DMS79 (cell line): ENCODE measurements around the gene TMEM92.
A peak's percentile ranks its signal among the peaks of the same experiment; 100 is the strongest.
"Not testable (repeated sequence)": the region's sequence is repeated elsewhere in the genome, so short reads cannot be mapped to it uniquely, and the experiment has no call there.

Source experiments
- DNase-seq: peaks from one replicate; lab custom pipeline; 2025; lab: John Stamatoyannopoulos, UW

Gene TMEM92

DNA sequence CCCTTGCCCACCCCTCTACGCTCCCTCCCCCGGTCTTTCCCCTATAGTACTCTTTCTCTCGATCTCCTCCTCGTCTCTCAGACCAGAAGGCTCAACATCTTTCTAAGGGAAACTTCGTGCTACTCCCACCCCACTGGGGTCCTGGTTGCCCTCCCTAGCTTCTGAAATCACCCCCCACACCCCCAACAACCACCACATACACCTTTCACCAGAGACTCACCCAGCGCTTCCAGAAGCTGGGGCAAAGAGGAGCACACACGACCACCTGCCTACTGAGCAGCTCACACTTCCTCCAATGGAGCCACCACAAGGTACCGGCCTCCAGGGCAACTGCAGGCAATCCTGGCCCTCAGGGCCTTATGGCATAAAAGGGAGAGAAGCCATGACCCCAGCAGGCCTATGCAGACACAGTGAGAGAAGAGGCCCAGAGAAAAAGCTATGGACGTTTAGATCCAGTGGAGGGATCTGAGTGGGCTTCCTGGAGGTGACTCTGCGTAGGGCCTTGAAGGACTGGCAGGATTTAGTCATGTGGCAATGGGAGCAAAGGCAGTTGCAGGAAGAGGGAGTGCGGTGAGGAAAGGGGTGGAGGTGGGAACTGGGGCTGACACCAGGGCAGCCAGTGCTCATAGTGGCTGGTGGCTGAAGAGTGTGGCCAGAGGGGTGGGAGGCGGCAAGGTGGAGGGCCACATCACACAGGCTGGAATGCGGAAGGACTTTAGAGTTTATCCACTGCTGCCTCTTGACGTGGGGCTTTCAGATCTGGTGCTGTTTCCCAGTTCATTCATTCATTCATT is 12.1 kb upstream of the TMEM92 start:
- no peak for DNase-seq

GRCh38 chr17:50263331-50264262 is 10.7 kb upstream of the TMEM92 start:
- DNase-seq, result no peak

GRCh38 chr17:50264263-50265113 is 9.8 kb upstream of the TMEM92 start:
- DNase-seq, result no peak

DNA sequence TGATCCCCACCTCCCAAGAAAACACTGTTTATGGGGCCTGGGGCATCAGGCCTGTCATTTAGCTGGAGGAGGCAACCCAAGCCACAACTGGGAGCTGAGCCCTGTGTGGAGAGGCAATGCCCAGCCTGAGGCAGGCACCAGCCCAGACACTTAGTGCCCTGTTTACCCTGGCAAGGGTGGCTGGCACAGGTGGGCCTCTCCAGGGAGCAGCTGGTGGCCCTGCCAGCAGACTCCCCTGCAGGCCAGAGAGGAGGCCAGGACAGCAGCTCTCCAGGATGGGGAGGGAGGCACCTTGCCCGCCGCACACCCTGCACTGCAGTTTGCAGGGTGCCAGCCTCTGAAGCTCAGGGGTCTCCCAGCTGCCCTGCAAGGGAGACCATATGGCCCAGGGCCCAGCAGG is 9.1 kb upstream of the TMEM92 start:
- no peak for DNase-seq

DNA sequence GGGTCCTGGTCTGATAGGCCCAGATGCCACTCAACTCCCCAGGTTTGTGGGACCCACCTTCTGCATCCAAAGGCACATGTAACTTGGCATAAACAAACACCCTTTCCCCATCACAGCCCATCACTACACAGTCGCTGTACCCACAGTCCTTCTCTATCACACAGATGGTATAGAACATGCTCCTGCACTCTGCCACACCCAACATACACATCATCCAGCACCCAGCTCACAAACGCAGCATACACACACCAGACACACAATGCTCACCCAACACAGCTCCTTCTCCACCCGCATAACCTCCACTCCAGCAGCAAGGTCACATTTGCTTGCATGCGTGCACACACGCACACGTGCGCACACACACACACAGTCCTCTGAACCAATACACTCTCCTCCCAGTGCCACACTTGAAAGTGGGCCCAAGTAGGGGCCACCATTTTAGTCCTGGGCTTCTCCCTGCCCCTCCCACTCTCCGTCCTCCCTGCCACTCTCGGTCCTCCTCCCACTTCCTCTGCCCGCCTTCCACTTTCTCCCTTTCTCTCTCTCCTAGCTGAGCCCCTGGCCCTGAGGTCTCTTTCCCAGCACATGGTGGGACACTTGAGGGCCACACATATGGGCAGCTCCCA is 8.5 kb upstream of the TMEM92 start:
- no peak for DNase-seq

DNA sequence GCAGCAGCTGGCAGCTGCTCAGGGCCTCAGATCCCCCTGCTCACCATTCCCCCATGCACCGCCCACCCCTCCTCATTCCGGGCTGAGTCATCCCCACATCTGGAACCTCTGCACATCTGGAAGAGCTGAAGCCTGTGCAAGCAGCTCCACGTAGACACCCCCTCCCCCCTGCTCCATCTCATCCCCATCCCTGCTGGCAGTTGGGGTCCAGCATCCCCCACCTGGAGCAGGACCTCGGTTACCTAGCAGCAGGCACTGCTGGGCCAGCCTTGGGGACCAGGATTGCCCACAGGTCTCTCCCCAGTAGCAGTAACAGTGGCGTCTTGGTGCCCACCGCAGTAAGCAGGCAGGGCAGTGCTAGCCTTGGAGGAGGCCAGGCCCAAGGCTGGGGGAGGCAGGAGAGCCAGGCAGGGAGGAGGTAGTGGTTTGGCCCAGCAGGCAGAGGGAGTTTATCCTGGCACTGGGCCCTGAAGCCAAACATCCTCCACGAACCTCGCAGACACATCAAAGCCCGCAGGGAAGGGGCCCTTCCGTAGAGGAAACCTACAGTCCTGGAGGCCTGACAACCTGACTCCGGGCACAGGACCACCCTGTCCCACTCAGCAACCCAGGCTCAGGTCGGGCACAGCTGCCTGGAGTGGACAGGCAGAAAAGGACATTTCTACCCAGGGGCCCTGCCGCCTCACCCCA is 7.7 kb upstream of the TMEM92 start:
- DNase-seq, result peak; percentile 31

DNA sequence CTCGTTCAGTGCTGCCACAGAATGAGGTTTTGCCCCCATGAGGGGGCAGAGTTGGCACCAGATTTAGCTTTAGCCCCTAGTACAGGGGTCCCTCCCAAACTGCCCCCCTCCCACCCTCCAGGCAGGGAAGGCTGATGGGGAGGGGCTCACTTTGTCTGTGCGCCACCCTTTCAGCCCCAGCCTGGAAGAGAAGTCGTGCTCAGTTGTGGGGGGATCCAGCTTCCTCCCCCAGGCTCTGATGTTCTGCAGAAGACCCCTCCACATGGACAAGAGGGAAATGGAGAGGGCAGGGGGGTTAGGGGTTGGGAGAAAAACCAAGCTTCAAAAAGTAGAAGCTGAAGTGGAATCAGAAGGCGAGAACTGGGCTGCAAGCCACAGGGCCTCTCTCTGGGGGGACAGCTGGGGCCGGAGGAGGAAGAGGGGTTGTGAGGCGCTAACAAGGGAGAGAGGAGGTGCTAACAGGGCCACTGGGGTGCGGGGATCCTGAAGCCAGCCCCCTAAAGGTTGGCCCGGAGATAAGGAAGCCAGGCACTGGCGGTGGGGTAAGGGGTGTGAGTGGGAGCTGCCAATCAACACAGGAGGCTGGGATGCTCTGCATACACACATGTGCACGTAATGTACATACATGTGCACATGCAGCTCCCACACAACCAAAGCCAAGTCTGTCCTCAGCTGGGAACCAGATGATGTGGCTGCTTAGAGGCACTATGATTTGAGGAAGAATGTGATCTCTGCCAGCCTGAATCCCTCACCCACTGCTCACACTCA is 7.0 kb upstream of the TMEM92 start:
- DNase-seq, result no peak

DNA sequence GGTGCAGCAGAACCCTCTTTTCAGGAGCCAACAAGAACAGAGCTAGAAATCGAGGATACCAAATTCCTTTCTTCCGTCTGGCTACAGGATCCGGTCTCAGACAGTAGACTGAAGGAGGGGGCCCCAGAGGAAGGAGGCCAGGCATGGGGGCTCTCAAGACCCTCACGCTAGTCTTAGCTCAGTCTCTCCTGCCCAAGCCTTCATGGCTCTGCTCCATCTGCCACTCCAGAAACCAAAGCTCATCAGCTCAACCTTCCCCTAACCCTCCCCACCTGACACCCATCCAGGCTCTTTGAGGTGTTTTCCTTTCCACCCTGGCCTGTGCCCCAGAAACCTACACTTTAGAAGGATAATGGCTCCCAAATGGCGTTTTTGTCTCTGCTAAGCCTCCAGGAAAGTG is 6.2 kb upstream of the TMEM92 start:
- no peak for DNase-seq

- no peak for DNase-seq
Observed at GRCh38 chr17:50268743-50269275, 5.5 kb upstream of the TMEM92 start.

- no peak for DNase-seq
Observed at GRCh38 chr17:50269477-50270434, 4.5 kb upstream of the TMEM92 start.

- DNase-seq, result no peak
Observed at GRCh38 chr17:50270435-50271362, 3.6 kb upstream of the TMEM92 start.

DNA sequence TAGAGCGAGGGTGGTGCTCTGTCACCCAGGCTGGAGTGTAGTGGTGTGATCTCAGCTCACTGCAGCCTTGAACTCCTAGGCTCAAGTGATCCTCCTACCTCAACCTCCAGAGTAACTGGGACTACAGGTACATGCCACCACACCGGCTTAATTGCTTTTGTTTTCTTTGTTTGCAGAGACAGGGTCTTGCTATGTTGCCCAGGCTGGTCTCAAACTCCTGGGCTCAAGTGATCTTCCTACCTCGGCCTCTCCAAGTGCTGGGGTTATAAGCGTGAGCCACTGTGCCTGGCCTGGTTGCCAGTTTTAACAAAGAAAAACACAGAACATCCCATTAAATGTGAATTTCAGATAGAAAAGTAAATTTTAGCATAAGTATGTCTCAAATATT is 2.9 kb upstream of the TMEM92 start:
- not testable (repeated sequence) for DNase-seq

- no peak for DNase-seq
Observed at GRCh38 chr17:50272246-50272645, 2.0 kb upstream of the TMEM92 start.

DNA sequence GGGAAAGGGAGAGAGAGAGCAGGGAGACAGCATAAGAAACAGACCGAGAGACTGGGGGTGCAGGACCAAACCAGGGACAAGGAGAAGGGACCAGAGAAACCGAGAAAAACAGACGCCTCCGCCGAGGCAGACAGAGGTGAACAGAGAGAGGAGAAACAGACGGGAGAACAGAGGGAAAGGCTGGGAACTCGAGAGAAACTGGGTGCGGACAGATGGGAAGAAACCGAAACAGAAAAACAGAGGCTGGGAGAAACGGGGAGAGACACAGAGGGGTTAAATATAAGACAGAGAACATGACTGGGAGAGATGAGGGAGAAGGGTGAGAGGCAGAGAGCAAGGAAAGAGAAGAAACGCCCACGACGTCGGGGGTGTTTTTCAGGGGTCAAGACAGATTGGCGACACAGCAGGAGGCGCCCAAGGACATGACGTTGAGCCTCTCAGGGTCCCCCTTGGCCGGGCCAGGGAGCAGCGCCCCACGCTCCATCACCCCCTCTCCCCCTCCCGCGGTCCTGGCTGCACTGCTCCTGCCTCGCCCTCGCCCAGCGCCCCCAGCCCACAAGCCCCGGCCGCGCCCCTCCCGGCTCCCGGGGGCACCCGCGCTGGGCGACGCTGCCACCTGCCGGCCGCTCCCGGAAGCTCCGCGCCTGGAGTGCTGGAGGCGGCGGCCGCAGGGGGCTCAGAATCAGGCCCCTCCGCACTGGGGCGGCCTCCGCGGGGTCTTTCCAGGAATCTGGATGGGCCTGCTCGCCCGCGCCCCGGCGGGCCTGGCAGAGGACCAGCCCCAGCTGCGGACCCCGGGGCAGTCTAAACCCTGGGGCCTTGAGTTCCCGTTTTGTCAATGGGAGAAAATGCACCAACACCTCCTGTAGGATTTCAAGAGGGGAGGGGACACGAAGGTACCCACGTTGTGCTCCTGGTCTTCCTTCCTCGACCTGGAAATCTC is 1.3 kb upstream of the TMEM92 start:
- DNase-seq, result no peak

GRCh38 chr17:50273654-50274040 is 619 bp upstream of the TMEM92 start:
- DNase-seq, result no peak

DNA sequence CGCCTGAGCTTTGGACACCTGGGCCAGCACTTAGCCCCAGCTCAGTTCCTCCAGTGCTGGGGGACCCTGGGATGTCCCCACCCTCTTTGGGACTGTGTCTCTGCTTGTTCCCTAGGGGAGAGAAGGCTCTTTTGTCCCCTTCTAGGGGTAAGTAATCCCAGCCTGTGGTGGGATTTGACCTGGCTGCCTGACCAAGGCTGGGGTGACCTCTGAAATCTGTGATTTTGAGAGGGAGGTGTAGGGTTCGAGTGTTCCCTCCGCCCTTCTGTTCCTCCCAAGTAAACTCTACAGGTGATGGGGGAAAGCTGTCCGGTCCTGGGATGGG is 593 bp downstream of the TMEM92 start:
- DNase-seq, result no peak

- DNase-seq, result no peak
Observed at GRCh38 chr17:50275279-50275678, 1.0 kb downstream of the TMEM92 start.
